RWPE1 (cell line): ENCODE results near the gene MTSS2.

Source experiments
- CTCF ChIA-PET: fragments of 350-600 bp; sonication (Branson Sonifier 250); formaldehyde crosslinking; extraction: SDS; loops from one replicate; lab custom pipeline; 2021; lab: Yijun Ruan, JAX
- POLR2A ChIA-PET: fragments of 400-600 bp; formaldehyde crosslinking; extraction: SDS; loops from one replicate; lab custom pipeline; 2020; ENCODE audit warnings: antibody characterized with exemption; ENCODE audit not compliant: low non-redundant PET; lab: Yijun Ruan, JAX
- DNase-seq: peaks from one replicate; pipeline ENCODE4 v3.0.0; 2012; ENCODE audit warnings: low spot score
- H3K27ac ChIP-seq: fragments of 450-650 bp; 2 replicates; pipeline ENCODE4 v1.5.1; 2017
- CTCF ChIP-seq: fragments of 450-650 bp; conservative IDR thresholded peaks from 2 replicates; pipeline ENCODE4 v1.5.1; 2017; ENCODE audit warnings: low read depth, mild to moderate bottlenecking

The MTSS2 gene

GRCh38 chr16:70664325-70665112 is 21.3 kb downstream of the MTSS2 start:
- peak overlapping the region; percentile 66 for H3K27ac ChIP-seq
- TF ChIP-seq CTCF, result no peak
- CTCF ChIA-PET, result no interaction called here
- no peak for DNase-seq
- POLR2A ChIA-PET, result no interaction called here

- ChIA-PET CTCF (no interaction called here), POLR2A (no interaction called here)
- no peak for DNase-seq
- H3K27ac ChIP-seq, result peak overlapping the region; percentile 66
- TF ChIP-seq CTCF, result no peak
Observed at GRCh38 chr16:70663524-70664324, 22.1 kb downstream of the MTSS2 start.

- ChIA-PET POLR2A (no interaction called here), CTCF (interaction anchor here (0.7 kb wide), 1 partner anchor 331 kb away, joined by 3 read pairs; no protein-coding TSS in a partner anchor)
- peak overlapping the region; percentile 66 for H3K27ac ChIP-seq
- no peak for DNase-seq
- TF ChIP-seq CTCF, result no peak
Observed at GRCh38 chr16:70662991-70663523, 22.8 kb downstream of the MTSS2 start.

GRCh38 chr16:70661918-70662641 is 23.8 kb downstream of the MTSS2 start:
- H3K27ac ChIP-seq, result peak overlapping the region; percentile 66
- ChIA-PET CTCF (interaction anchor here (0.6 to 0.8 kb wide), 3 partner anchors 25 to 118 kb away, joined by 3 read pairs; no protein-coding TSS in a partner anchor), POLR2A (no interaction called here)
- DNase-seq, result no peak
- no peak for TF ChIP-seq CTCF

- peak overlapping the region; percentile 66 for H3K27ac ChIP-seq
- POLR2A ChIA-PET, result no interaction called here
- CTCF ChIA-PET, result interaction anchor here (0.6 to 0.7 kb wide), 2 partner anchors 26 to 119 kb away, joined by 3 read pairs; no protein-coding TSS in a partner anchor
- TF ChIP-seq CTCF, result no peak
- no peak for DNase-seq
Observed at GRCh38 chr16:70661534-70661917, 24.3 kb downstream of the MTSS2 start.
